ENCODE data around the gene PLA2G2C.

The PLA2G2C gene

GRCh38 chr1:20202166-20202565 is 15.8 kb upstream of the PLA2G2C start:
- DNase-seq: no peak

DNA sequence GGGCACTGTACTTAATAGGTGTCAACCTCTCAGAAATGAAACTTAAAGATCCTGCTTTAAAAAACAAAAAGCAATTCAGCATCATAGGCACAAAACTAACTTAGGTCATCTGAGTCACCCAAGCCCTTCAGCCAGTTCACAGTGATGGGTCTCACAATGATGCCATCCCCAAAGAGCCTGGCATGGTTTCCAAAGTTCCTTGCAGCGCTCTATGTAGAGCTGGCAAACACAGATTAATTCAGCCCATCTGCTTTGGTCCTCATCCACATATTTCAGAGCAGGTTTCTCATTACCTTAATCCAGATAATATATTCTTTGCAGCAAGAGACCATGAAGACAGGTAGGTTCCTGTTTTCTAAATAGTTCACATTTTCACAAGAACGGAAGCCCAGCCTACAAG is 14.6 kb upstream of the PLA2G2C start:
- no peak for DNase-seq

- no peak for DNase-seq
These were observed 13.5 kb upstream of the PLA2G2C start for GRCh38 chr1:20199840-20200239.

GRCh38 chr1:20199403-20199802 is 13.1 kb upstream of the PLA2G2C start:
- DNase-seq: no peak

GRCh38 chr1:20198918-20199317 is 12.6 kb upstream of the PLA2G2C start:
- DNase-seq: no peak

GRCh38 chr1:20198296-20198695 is 12.0 kb upstream of the PLA2G2C start:
- DNase-seq: no peak

DNA sequence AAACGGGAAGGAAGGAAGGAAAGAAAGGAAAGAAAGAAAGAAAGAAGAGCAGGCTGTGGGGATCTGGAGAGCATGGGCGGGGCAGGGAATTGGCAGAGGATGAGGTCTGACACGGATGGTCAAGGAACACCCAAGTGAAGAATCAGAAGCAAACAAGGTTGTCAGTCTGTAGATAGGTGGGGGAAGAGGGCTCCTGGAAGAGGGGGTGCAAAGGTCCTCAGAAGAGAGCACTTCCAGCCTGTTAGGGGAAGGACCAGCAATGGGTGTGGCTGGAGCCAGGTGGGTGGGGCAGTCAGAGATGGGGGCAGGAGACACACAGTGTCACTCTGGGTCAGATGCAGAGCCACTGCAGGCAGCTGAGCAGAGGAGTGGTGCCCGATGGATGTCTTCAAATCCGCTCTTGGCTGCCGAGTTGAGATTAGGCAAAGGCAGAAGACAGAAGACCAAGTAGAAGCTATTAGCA is 11.0 kb upstream of the PLA2G2C start:
- DNase-seq: no peak

DNA sequence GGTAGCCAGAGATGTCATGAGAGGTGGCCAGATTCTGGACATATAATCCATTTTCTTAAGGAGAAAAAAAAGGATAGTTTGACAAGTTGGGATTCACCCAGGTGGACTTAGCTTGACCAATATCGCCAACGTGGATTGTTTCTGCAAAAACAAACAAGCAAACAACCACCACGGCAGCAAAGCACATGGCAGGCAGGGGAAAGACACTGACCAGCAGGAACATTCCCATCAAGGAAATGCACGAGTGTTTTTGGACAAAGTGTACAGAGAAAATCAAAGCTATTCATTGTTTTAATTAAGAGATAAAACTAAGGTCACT is 9.1 kb upstream of the PLA2G2C start:
- no peak for DNase-seq

DNA sequence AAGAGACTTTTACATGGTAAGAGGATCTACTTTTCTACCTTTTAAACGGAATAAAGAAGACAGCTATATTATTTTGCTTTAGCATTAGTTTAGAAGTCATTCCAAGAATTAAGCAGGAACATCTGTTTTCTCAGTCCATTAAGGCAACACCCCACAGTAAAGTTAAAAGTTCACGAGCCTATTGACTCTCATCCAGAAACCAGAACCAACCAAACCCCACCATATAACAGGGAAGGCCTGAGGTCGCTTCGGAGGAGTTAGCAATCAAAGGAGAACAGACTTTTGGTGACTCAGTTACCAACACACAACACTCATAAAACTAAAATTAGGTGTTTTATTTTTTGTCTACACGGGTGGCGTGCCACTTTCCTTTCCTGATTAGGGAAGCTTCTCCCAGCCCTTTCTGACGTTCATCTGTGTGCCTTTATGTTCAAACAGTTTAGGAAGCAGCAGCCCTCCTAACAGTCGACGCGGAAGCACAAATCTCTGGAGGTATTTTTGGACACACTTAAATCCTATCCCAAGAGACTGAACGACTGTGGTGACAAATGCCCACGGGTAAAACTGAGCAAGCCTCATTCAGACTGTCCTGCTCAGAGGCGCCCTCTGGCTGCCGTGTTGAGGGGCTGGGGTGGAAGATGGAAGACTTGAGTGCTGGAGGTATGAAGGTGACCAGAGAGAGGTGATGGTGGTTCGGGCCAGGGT is 8.6 kb upstream of the PLA2G2C start:
- DNase-seq: peak; percentile 76

DNA sequence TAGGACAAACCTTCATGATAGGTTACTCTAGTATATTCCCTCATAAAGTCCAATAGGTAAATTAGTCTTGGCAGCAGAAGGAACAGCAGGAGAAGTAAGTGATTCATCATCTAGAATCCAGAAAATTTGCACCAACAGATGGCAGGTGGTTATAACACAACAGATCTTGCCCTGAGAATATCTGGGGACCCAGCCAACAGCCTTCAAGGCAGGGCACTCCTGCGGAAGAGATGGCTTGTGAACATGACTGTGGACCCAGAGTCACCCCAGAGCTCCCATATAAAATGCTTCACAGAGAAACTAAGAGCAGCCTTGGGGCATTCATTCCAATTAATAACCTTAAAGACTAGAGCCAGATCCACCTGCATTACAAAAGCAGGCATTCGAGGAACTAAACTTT is 7.9 kb upstream of the PLA2G2C start:
- no peak for DNase-seq

- no peak for DNase-seq
These were observed 6.6 kb upstream of the PLA2G2C start for GRCh38 chr1:20192871-20193411.

GRCh38 chr1:20192364-20192763 is 6.0 kb upstream of the PLA2G2C start:
- no peak for DNase-seq

GRCh38 chr1:20191266-20191825 is 5.0 kb upstream of the PLA2G2C start:
- DNase-seq: no peak

- no peak for DNase-seq
These were observed 4.2 kb upstream of the PLA2G2C start for GRCh38 chr1:20190256-20191160.

GRCh38 chr1:20189664-20190063 is 3.3 kb upstream of the PLA2G2C start:
- no peak for DNase-seq

GRCh38 chr1:20188455-20188817 is 2.1 kb upstream of the PLA2G2C start:
- DNase-seq: no peak

DNA sequence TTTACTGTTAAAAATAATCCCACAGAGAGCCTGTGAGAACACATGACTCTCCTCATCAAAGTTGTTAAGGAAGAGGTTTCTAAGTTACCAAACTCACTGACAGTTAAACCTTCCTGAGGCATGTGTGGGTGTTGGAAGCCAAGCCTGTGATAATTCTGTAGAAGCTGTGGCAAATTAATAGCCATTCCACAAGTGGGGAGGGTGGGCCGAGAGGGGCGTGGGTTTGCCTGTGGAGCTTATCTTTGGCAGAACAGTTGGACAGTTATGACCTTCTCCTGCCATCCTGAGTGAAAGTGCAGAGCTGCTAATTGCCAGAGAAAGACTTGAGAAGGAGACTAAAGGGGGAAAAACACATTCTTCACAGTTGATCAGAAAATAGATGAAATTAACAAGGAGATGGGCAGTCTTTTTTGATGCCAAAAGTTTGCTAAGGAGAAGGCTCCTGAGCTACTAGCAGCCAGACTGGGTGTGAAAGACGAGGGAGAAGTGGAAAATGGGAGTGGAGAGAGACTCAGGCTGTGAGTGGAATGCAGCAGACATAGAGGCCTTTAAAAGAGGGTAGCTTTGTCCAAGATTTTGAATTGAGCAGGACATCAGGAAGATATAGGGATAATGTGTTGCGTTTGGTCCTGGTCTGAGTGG is 1.6 kb upstream of the PLA2G2C start:
- DNase-seq: no peak

GRCh38 chr1:20187103-20187812 is 940 bp upstream of the PLA2G2C start:
- DNase-seq: peak; percentile 34

- DNase-seq: peak; percentile 34
These were observed 1.1 kb downstream of the PLA2G2C start for GRCh38 chr1:20184997-20185833.

DNA sequence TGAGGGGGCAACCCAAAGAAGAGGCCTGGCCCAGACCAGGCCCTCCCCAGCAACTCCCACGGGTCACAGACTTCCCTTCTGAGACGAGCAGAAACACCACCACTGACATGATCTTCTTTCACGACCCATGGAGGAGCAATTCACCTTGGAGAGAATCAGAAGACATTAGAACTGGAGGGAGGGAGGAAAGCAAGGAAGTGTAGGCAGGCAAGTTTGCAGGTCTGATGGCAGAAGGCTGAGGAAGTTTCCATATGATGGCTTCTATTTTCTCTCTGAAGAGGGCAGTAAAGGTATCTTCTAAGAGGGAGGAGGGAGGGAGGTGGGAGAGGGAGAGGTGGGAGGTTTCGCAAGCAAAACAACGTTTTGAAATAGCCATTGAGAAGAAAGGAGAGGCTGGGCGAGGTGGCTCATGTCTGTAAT is 1.8 kb downstream of the PLA2G2C start:
- DNase-seq: no peak

DNA sequence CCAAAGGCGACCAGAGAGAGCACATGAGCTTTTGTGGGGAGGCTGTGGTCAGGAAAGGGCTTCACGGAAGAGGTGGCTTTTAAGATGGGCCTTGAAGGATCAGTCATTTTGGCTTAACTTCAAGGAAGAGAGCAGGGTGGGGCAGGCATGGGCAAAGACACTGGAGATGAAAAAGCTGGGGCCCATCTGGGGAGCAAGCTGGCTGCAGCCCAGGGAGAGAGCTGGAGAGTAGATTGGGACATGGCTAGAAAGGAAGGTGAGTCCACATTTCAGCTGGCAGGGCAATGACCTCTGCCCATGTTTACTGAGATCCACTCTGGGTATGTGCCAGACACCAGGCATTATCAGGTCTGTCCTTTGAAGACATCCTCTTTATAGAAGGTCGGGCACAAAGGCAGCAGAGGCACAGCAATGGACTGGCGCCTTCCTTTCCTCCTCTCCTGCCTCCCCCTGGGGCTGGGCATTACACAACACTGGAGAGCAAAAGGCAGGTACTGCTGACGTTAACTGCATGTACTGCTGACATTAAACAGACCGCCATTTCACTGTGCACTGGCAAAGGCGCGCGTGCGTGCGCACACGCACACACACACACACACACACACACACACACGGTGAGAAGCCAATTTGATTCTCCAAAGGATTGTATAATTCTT is 2.6 kb downstream of the PLA2G2C start:
- DNase-seq: peak; percentile 62
